ENCODE measurements around the gene ULK3. TPM values are rescaled to one million over a fixed set of nuclear protein-coding genes. Genes with fewer than 3 reads are reported as not detected.

ULK3 gene
- total RNA-seq, 1 donor from 2014 or later: 34.1 TPM

DNA sequence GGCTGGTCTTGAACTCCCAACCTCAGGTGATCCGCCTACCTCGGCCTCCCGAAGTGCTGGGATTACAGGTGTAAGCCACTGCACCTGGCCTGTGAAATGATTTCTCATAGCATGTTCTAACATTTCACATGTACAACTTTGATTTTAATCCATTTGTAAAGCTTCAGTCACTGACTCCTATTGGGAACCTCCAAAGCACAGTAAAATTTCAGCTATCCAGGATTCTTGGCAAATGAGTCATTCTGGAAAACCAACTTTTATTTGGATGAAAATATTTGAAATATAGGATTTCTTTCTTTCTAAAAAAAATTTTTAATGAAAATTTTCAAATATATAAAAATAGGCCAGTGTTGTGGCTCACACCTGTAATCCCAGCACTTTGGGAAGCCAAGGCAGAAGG lies 33.0 kb downstream of the ULK3 start:
- TF ChIP-seq, protein P1, sequence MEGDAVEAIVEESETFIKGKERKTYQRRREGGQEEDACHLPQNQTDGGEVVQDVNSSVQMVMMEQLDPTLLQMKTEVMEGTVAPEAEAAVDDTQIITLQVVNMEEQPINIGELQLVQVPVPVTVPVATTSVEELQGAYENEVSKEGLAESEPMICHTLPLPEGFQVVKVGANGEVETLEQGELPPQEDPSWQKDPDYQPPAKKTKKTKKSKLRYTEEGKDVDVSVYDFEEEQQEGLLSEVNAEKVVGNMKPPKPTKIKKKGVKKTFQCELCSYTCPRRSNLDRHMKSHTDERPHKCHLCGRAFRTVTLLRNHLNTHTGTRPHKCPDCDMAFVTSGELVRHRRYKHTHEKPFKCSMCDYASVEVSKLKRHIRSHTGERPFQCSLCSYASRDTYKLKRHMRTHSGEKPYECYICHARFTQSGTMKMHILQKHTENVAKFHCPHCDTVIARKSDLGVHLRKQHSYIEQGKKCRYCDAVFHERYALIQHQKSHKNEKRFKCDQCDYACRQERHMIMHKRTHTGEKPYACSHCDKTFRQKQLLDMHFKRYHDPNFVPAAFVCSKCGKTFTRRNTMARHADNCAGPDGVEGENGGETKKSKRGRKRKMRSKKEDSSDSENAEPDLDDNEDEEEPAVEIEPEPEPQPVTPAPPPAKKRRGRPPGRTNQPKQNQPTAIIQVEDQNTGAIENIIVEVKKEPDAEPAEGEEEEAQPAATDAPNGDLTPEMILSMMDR (IDR thresholded peaks at IDR 0.05; ENCODE audit: borderline replicate concordance): no peak
- H3K4me1 ChIP-seq: peaks cover 30% of the 10 kb centered on the region
- H3K27ac ChIP-seq (replicated peaks): no peak overlapping the region
- no peaks in the 10 kb centered on the region for H3K9me3 ChIP-seq (replicated peaks)
- H3K4me3 ChIP-seq: no peak overlapping the region
- intact Hi-C loops (cut with micrococcal nuclease): no loop called here
- H3K27me3 ChIP-seq (ENCODE audit: low read depth): no peaks in the 10 kb centered on the region
- no peak for DNase-seq
- no peaks in the 10 kb centered on the region for H3K36me3 ChIP-seq

DNA sequence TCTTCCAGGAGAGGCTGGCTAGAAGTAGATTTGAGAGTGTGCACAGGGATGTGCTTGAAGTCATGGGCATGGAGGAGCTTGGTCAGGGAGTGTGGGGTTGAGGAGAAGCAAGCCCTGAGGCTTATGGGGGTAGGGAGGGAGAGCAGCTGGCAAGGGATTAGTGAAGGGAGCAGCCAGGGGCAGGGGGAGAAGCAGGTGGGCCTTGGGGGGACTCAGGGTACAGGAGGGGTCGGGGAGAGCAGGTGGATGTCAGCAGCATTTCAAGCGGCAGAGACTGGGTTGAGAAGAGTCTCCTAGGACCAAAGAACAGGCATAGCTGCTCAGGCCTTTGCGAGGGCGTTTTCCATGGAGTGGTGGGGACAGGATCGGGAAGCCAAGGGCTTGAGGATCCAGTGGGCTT lies 33.7 kb downstream of the ULK3 start:
- TF ChIP-seq, protein P1 (IDR thresholded peaks at IDR 0.05; ENCODE audit: borderline replicate concordance): no peak

DNA sequence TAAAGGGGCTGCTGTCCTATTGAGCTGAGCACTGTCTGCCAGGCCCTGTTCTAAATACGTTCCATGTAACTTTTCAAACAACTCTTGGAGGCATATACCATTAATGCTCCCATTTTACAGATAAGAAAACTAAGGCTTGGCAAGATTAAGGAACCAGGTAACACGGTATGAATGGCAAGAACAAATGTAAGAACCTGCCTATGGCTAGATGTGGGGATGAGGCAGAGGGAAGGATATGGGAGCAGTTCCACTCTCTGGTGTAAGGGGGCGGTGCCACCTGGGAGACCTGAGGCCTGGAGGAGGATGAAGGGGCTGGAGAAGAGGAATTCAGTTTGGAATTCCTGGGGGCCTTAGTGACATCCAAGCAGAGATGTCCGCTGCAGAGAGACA lies 34.1 kb downstream of the ULK3 start:
- no peak overlapping the region for H3K4me3 ChIP-seq
- no peak for DNase-seq
- H3K27ac ChIP-seq (replicated peaks): no peak overlapping the region
- peaks cover under 1% of the 10 kb centered on the region for H3K36me3 ChIP-seq
- TF ChIP-seq, protein P1 (IDR thresholded peaks at IDR 0.05; ENCODE audit: borderline replicate concordance): no peak
- H3K4me1 ChIP-seq: peaks cover 24% of the 10 kb centered on the region
- intact Hi-C loops (cut with micrococcal nuclease): no loop called here
- no peaks in the 10 kb centered on the region for H3K27me3 ChIP-seq (ENCODE audit: low read depth)
- H3K9me3 ChIP-seq (replicated peaks): no peaks in the 10 kb centered on the region

More for the DNA sequence above, 33.7 kb downstream of the ULK3 start:
- no peak for DNase-seq
- Histone ChIP-seq H3K27me3 (ENCODE audit: low read depth) (no peaks in the 10 kb centered on the region), H3K4me1 (peaks cover 24% of the 10 kb centered on the region), H3K9me3 (replicated peaks) (no peaks in the 10 kb centered on the region), H3K36me3 (no peaks in the 10 kb centered on the region), H3K4me3 (no peak overlapping the region), H3K27ac (replicated peaks) (no peak overlapping the region)
- intact Hi-C loops (cut with micrococcal nuclease): no loop called here

DNA sequence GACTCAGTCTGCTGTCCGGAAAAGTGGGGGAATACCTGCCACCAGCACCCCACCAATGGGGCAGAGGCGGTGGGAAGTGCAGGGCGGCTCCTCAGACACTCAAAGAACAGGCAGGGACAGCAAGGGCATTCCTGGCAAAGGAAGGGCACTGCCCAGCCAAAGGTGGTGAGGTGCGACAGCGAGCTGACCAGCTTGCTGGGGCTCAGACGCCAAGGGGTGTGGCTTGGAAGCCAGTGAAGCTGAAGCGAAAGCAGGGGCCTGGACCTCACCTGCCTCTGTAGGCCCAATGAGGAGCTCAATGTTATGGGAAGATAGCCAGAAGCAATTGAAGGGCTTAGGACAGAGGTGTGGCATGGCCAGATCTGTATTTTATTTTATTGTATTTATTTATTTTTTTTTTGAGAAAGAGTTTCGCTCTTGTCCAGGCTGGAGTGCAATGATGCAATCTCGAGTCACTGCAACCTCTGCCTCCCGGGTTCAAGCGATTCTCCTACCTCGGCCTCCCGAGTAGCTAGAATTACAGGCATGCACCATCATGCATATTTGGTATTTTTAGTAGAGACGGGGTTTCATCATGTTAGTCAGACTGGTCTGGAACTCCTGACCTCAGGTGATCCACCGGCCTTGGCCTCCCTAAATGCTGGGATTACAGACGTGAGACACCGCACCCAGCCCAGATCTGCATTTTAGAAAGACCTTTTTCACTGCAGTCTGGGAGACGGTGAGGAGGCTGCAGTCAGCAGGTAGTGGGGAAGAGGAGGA lies 34.7 kb downstream of the ULK3 start:
- Histone ChIP-seq H3K27me3 (ENCODE audit: low read depth) (no peaks in the 10 kb centered on the region), H3K9me3 (replicated peaks) (no peaks in the 10 kb centered on the region), H3K4me1 (peaks cover 22% of the 10 kb centered on the region), H3K27ac (replicated peaks) (no peak overlapping the region), H3K36me3 (peaks cover 6% of the 10 kb centered on the region), H3K4me3 (no peak overlapping the region)
- TF ChIP-seq, protein P1 (IDR thresholded peaks at IDR 0.05; ENCODE audit: borderline replicate concordance): no peak
- intact Hi-C loops (cut with micrococcal nuclease): no loop called here
- DNase-seq: no peak

DNA sequence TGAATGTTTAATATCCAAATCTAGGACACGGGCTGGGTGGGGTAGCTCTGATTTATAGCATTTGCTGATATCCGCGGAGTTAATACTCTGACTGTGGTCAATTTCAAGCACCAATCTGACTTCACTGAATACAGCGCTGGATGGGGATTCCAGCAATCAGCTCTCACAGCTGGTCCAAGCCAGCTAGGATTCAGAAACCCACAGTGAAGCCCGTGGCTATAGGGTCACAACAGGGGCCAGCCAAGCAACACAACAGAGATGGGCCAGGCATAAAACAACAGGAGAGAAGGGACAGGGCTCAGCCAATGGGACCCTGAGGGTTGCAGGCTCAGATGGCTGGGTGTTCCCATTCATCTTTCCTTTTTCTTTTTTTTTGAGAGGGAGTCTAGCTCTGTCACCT lies 35.7 kb downstream of the ULK3 start:
- TF ChIP-seq, protein P1 (IDR thresholded peaks at IDR 0.05; ENCODE audit: borderline replicate concordance): no peak
- Histone ChIP-seq H3K27ac (replicated peaks) (no peak overlapping the region), H3K9me3 (replicated peaks) (no peaks in the 10 kb centered on the region), H3K27me3 (ENCODE audit: low read depth) (no peaks in the 10 kb centered on the region), H3K4me1 (peaks cover 12% of the 10 kb centered on the region), H3K4me3 (no peak overlapping the region), H3K36me3 (peaks cover 16% of the 10 kb centered on the region)
- no peak for DNase-seq
- intact Hi-C loops (cut with micrococcal nuclease): no loop called here

Data from left ventricle myocardium inferior (tissue), 1 donor.